ENCODE data around the gene UBE4B. TPM values are rescaled to one million over a fixed set of nuclear protein-coding genes. Genes with fewer than 3 reads are reported as not detected.

Gene UBE4B
- total and polyA plus RNA-seq, 7 donors = 28.8 to 90.9 (median 48.5) TPM

- no peak for TF ChIP-seq CTCF (IDR thresholded peaks at IDR 0.05)
- no peak for DNase-seq
- Histone ChIP-seq H3K4me1 (no peaks in the 10 kb centered on the region), H3K36me3 (ENCODE audit: insufficient read depth in 1 of 2, low read depth in 1 of 2) (no peaks in the 10 kb centered on the region), H3K27me3 (ENCODE audit: insufficient read depth in 3 of 3, low read length in 2 of 3) (no peaks in the 10 kb centered on the region), H3K27ac (no peak overlapping the region), H3K4me3 (no peak overlapping the region), H3K9me3 (no peaks in the 10 kb centered on the region)
- 97 to 98% (median 97%) methylated on average over 4 of the region's 4 CpGs for WGBS, 3 donors
- intact Hi-C loops (cut with DNase I) = no loop called here
- peak in 1 of 4 donors; percentile 45 for ATAC-seq
These were observed 154.2 kb downstream of the UBE4B start for GRCh38 chr1:10187026-10187334.

- intact Hi-C loops (cut with DNase I) = no loop called here
- WGBS, 3 donors = 92 to 97% (median 95%) methylated on average over 2 of the region's 2 CpGs
These were observed 155.4 kb downstream of the UBE4B start for GRCh38 chr1:10188133-10188650.

GRCh38 chr1:10189659-10190058 lies 156.9 kb downstream of the UBE4B start:
- H3K9me3 ChIP-seq = no peaks in the 10 kb centered on the region
- H3K4me1 ChIP-seq = no peaks in the 10 kb centered on the region
- H3K4me3 ChIP-seq = no peak overlapping the region
- H3K27ac ChIP-seq = no peak overlapping the region
- WGBS, 3 donors = 50 to 56% (median 51%) methylated on average over 4 of the region's 4 CpGs
- intact Hi-C loops (cut with DNase I) = no loop called here
- H3K27me3 ChIP-seq (ENCODE audit: insufficient read depth in 3 of 3, low read length in 2 of 3) = no peaks in the 10 kb centered on the region
- H3K36me3 ChIP-seq (ENCODE audit: insufficient read depth in 1 of 2, low read depth in 1 of 2) = no peaks in the 10 kb centered on the region
- ATAC-seq (peak in 1 of 4 donors; percentile 20), DNase-seq (no peak)
- no peak for TF ChIP-seq CTCF (IDR thresholded peaks at IDR 0.05)

More at GRCh38 chr1:10188133-10188650, 155.4 kb downstream of the UBE4B start:
- Histone ChIP-seq H3K36me3 (ENCODE audit: insufficient read depth in 1 of 2, low read depth in 1 of 2) (no peaks in the 10 kb centered on the region), H3K4me1 (no peaks in the 10 kb centered on the region), H3K27ac (no peak overlapping the region), H3K9me3 (no peaks in the 10 kb centered on the region), H3K4me3 (no peak overlapping the region), H3K27me3 (ENCODE audit: insufficient read depth in 3 of 3, low read length in 2 of 3) (no peaks in the 10 kb centered on the region)
- no peak for DNase-seq
- ATAC-seq = no peak
- no peak for TF ChIP-seq CTCF (IDR thresholded peaks at IDR 0.05)

GRCh38 chr1:10192263-10192662 lies 159.5 kb downstream of the UBE4B start:
- Histone ChIP-seq H3K4me1 (no peaks in the 10 kb centered on the region), H3K27me3 (ENCODE audit: insufficient read depth in 3 of 3, low read length in 2 of 3) (no peaks in the 10 kb centered on the region), H3K36me3 (ENCODE audit: insufficient read depth in 1 of 2, low read depth in 1 of 2) (no peaks in the 10 kb centered on the region), H3K27ac (no peak overlapping the region), H3K4me3 (no peak overlapping the region), H3K9me3 (no peaks in the 10 kb centered on the region)
- intact Hi-C loops (cut with DNase I) = no loop called here
- DNase-seq (no peak), ATAC-seq (peak in 1 of 4 donors; percentile 27)
- TF ChIP-seq CTCF (IDR thresholded peaks at IDR 0.05) = no peak
- 76 to 81% (median 80%) methylated on average over 5 of the region's 5 CpGs for WGBS, 3 donors

GRCh38 chr1:10193288-10193687 lies 160.5 kb downstream of the UBE4B start:
- Histone ChIP-seq H3K27ac (no peak overlapping the region), H3K27me3 (ENCODE audit: insufficient read depth in 3 of 3, low read length in 2 of 3) (no peaks in the 10 kb centered on the region), H3K36me3 (ENCODE audit: insufficient read depth in 1 of 2, low read depth in 1 of 2) (no peaks in the 10 kb centered on the region), H3K4me1 (no peaks in the 10 kb centered on the region), H3K4me3 (no peak overlapping the region), H3K9me3 (no peaks in the 10 kb centered on the region)
- intact Hi-C loops (cut with DNase I) = no loop called here
- no peak for DNase-seq
- peak in 2 of 4 donors; percentile 39 to 69 for ATAC-seq
- WGBS, 3 donors = 38 to 48% (median 40%) methylated on average over 6 of the region's 6 CpGs
- no peak for TF ChIP-seq CTCF (IDR thresholded peaks at IDR 0.05)
